Kidney epithelial cell (primary cell): ENCODE measurements around the gene RTN4. TPM values are rescaled to one million over a fixed set of nuclear protein-coding genes. Genes with fewer than 3 reads are reported as not detected.

Source experiments
- DNase-seq: peaks from one replicate; pipeline ENCODE4 v3.0.0-alpha.2; 2010; ENCODE audit warnings: low read depth
- H3K27me3 ChIP-seq: 2 replicates; pipeline ENCODE4 v1.6.0; 2011; ENCODE audit warnings: low read length; ENCODE audit not compliant: control insufficient read depth, insufficient read depth
- H3K36me3 ChIP-seq: 2 replicates; pipeline ENCODE4 v1.5.1; 2011; ENCODE audit warnings: low read length; ENCODE audit not compliant: control insufficient read depth, insufficient read depth
- H3K4me3 ChIP-seq: 2 replicates; pipeline ENCODE4 v1.5.1; 2011; ENCODE audit warnings: low read depth, mild to moderate bottlenecking, control low read depth, low read length
- total RNA-seq: library from RNA; depleted of rRNA; stranded (reverse); fragments of >200 nt; gene quantifications from 2 replicates; pipeline ENCODE4 v1.2.3, GENCODE V29; 2015
- TF ChIP-seq, protein P1 (sequence below): IDR thresholded peaks from 2 replicates; pipeline ENCODE4 v1.5.1; 2011; ENCODE audit warnings: mild to moderate bottlenecking, moderate library complexity, low read length, control low read depth, inconsistent platforms; ENCODE audit not compliant: insufficient read depth, poor library complexity, severe bottlenecking

Gene RTN4
- total RNA-seq, 1 donor from 2014 or later, result 382 TPM

DNA sequence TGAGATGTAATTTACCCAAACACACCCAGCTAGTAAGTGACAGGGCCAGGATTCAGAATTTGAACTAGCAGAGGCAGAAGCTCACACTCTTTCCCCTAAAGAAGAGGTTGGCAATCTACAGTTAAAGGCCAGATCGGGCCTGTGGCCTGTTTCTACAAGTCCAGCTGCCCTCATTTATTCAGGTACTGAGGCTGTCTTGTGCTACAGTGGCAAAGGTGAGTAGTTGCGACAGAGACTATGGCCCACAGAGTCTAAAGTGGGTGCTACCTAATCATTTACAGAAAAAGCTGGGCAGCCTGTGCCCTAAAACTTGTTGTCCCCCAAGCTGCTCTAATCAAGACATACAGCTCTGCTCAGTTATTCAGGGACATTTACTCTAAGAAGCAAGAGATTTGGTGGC, 86.8 kb downstream of the RTN4 start:
- no peaks in the 10 kb centered on the region for H3K27me3 ChIP-seq
- H3K4me3 ChIP-seq, result no peak overlapping the region
- TF ChIP-seq, protein P1, sequence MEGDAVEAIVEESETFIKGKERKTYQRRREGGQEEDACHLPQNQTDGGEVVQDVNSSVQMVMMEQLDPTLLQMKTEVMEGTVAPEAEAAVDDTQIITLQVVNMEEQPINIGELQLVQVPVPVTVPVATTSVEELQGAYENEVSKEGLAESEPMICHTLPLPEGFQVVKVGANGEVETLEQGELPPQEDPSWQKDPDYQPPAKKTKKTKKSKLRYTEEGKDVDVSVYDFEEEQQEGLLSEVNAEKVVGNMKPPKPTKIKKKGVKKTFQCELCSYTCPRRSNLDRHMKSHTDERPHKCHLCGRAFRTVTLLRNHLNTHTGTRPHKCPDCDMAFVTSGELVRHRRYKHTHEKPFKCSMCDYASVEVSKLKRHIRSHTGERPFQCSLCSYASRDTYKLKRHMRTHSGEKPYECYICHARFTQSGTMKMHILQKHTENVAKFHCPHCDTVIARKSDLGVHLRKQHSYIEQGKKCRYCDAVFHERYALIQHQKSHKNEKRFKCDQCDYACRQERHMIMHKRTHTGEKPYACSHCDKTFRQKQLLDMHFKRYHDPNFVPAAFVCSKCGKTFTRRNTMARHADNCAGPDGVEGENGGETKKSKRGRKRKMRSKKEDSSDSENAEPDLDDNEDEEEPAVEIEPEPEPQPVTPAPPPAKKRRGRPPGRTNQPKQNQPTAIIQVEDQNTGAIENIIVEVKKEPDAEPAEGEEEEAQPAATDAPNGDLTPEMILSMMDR, result no peak
- H3K36me3 ChIP-seq, result no peaks in the 10 kb centered on the region
- no peak for DNase-seq

DNA sequence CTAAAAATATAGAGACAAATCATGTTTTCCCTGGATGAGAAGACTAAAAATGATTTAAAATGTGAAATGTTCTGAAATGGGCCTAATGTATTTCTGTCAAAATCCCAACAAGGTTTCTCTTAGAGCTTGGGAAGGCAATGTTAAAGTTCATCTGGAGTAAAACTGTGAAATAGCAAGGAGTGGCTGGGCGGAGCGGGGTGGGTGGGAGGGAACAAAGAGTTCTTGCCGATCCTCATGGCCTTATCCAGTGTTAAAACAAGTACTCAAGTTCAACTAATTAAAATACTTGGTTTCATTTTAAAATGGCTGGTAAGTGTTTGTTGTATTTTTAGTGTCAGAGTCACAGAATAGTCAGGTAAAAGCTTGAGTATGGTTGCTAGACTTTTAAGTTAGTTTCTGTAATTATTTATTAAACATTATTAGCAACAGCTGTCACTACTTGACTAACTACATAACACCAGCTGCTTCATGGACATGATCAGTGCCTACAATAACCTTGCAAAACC, 87.3 kb downstream of the RTN4 start:
- DNase-seq, result no peak
- Histone ChIP-seq H3K4me3 (no peak overlapping the region), H3K27me3 (no peaks in the 10 kb centered on the region), H3K36me3 (no peaks in the 10 kb centered on the region)
- TF ChIP-seq, protein P1, result no peak

DNA sequence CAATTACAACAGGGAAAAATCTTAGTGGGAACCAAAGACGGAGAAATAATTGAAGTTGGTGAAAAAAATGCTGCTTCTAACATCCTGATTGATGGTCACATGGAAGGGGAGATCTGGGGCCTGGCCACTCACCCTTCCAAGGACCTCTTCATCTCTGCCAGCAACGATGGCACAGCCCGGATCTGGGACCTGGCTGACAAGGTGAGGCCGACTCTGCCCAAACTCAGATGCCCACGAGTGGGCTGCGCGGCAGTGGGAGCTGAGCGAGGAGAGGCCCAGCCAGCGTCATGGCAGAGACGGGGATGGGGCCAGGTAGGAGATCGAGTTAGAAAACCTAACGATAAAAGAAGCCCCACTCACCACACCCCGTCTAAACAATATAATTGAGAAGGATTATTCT, 87.7 kb downstream of the RTN4 start:
- H3K4me3 ChIP-seq, result no peak overlapping the region
- no peaks in the 10 kb centered on the region for H3K27me3 ChIP-seq
- H3K36me3 ChIP-seq, result no peaks in the 10 kb centered on the region
- DNase-seq, result no peak
- TF ChIP-seq, protein P1, result no peak

DNA sequence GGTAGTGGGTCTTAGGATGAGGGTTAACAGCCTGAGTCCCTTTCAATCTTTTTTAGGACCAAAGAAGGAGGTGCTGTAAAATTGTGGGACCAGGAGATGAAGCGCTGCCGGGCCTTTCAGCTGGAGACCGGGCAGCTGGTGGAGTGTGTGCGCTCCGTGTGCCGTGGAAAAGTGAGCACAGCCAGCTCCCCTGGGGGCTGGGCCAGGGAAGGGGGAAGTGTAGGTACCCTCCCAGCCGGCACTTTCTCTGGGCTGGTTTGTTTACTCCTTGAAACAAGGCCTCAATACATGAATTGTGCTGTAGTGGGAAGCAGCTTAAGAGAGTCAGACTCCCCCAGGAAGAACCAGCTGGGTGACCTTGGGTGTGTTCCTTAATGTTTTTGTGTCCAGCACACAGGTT, 90.1 kb downstream of the RTN4 start:
- no peak for DNase-seq
- Histone ChIP-seq H3K27me3 (no peaks in the 10 kb centered on the region), H3K4me3 (no peak overlapping the region), H3K36me3 (no peaks in the 10 kb centered on the region)
- TF ChIP-seq, protein P1, result no peak

DNA sequence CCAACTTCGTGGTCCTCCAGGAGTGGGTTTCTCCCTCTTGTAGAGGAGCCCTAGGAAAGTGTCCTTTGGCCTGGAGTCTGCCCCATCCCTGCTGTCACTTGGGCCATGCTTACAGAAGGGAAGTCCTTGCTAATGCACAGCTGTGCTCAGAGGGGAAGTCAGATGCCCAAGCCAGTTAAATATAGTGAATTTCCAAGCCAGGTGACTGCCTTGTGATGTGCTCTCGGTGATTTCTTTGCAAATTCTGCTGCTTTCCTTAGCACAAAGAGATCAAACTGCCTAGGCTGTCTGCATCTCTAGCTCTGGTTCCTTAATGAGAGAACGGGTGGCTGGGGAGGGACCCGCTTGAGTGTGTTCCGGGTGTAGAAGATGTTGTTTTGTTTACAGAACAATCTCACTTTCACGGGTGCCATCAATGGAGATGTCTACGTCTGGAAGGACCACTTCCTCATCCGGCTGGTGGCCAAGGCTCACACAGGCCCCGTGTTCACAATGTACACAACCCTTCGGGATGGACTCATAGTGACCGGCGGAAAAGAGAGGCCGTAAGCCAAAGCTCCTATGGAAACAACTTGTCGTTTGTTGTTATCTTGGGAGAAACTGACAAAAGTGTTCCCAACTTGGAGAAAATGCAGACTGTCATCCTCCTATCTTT, 91.4 kb downstream of the RTN4 start:
- Histone ChIP-seq H3K4me3 (no peak overlapping the region), H3K27me3 (no peaks in the 10 kb centered on the region), H3K36me3 (no peaks in the 10 kb centered on the region)
- TF ChIP-seq, protein P1, result no peak
- DNase-seq, result no peak
